Panc1 (cell line): ENCODE results near the gene CYLC2. TPM values are rescaled to one million over a fixed set of nuclear protein-coding genes. Genes with fewer than 3 reads are reported as not detected.

ENCODE experiments used
- ATAC-seq: fragments of 200-7000 bp; cut with Tn5 transposase; 2 replicates; pipeline ENCODE4 v1.9.1; 2020; ENCODE audit warnings: mild to moderate bottlenecking, moderate library complexity
- BruUV-seq: library from RNA; stranded (reverse); fragments of 400-500 nt; replicated peaks from 2 replicates; lab custom pipeline; 2021; lab: Mats Ljungman, UMichigan
- CTCF ChIA-PET: fragments of 300-600 bp; sonication (Branson Sonifier 250); formaldehyde crosslinking; loops from one replicate; lab custom pipeline; 2022; ENCODE audit warnings: antibody characterized with exemption; lab: Charles Lee
- POLR2A ChIA-PET: fragments of 300-600 bp; sonication (Branson Sonifier 250); formaldehyde crosslinking; loops from one replicate; lab custom pipeline; 2022; ENCODE audit warnings: antibody characterized with exemption; lab: Charles Lee
- DNase-seq: peaks from one replicate; pipeline ENCODE4 v3.0.0-alpha.2; 2010; ENCODE audit warnings: low read depth, low spot score
- H3K27ac ChIP-seq: 2 replicates; pipeline ENCODE4 v1.5.1; 2011; ENCODE audit warnings: mild to moderate bottlenecking, low read length, inconsistent platforms
- H3K27me3 ChIP-seq: fragments of 200-500 bp; sonication (Bioruptor generic); 2 replicates; pipeline ENCODE4 v1.6.0; 2014; ENCODE audit warnings: low read length, inconsistent platforms; ENCODE audit not compliant: control insufficient read depth, insufficient read depth
- H3K36me3 ChIP-seq: fragments of 200-500 bp; sonication (Bioruptor generic); 2 replicates; pipeline ENCODE4 v1.5.1; 2014; ENCODE audit warnings: inconsistent platforms, mild to moderate bottlenecking, low read length, moderate library complexity; ENCODE audit not compliant: control insufficient read depth, insufficient read depth
- H3K4me1 ChIP-seq: 2 replicates; pipeline ENCODE4 v1.5.1; 2011; ENCODE audit warnings: inconsistent platforms, mild to moderate bottlenecking, low read length, moderate library complexity; ENCODE audit not compliant: control insufficient read depth, insufficient read depth
- H3K4me3 ChIP-seq, 2 experiments: 2 replicates each; pipeline ENCODE4 v1.5.1; 2011 to 2012; ENCODE audit warnings: low read depth in 2 of 2, low read length in 2 of 2, mild to moderate bottlenecking in 2 of 2, inconsistent platforms in 1 of 2, moderate library complexity in 1 of 2
- H3K9me3 ChIP-seq: fragments of 200-500 bp; sonication (Bioruptor generic); 2 replicates; pipeline ENCODE4 v1.5.1; 2014; ENCODE audit warnings: low read depth, mild to moderate bottlenecking, inconsistent platforms, low read length, moderate library complexity; ENCODE audit not compliant: control insufficient read depth, insufficient read depth
- CTCF ChIP-seq: fragments of 450-650 bp; IDR thresholded peaks from 2 replicates; pipeline ENCODE4 v1.5.1; 2017; ENCODE audit warnings: mild to moderate bottlenecking
- POLR2AphosphoS5 ChIP-seq: IDR thresholded peaks from 2 replicates; pipeline ENCODE4 v1.6.1; 2012; ENCODE audit warnings: mild to moderate bottlenecking, low read depth, low read length, moderate library complexity
- REST ChIP-seq, 2 experiments: IDR thresholded peaks; 2 replicates each; pipeline ENCODE4 v1.6.1; 2011 to 2012; ENCODE audit warnings: low read depth in 2 of 2, control low read depth in 1 of 2, low read length in 1 of 2, mild to moderate bottlenecking in 1 of 2, moderate library complexity in 1 of 2; ENCODE audit not compliant: insufficient read depth in 1 of 2
- SIN3A ChIP-seq: IDR thresholded peaks from 2 replicates; pipeline ENCODE4 v1.6.1; 2012; ENCODE audit warnings: low read depth, mild to moderate bottlenecking, low read length, moderate library complexity, borderline replicate concordance; ENCODE audit not compliant: insufficient read depth
- TCF7L2 ChIP-seq: IDR thresholded peaks from 2 replicates; pipeline ENCODE4 v1.6.1; 2011; ENCODE audit warnings: mild to moderate bottlenecking, low read depth, low read length, inconsistent platforms
- in situ Hi-C: cut with HindIII; loops from 2 replicates; pipeline ENCODE4 v1.10.0; 2016; ENCODE audit warnings: low sequenced_read_pairs, low pct_unique_long_range_greater_than_20kb
- intact Hi-C: fragments of 100-400 bp; cut with micrococcal nuclease; formaldehyde crosslinking; loops from one replicate; pipeline ENCODE4 v1.10.0; 2022; ENCODE audit not compliant: unreplicated experiment
- total RNA-seq: library from RNA; stranded (reverse); gene quantifications from one replicate; pipeline ENCODE4 v1.2.1, GENCODE V29; 2021; ENCODE audit not compliant: unreplicated experiment

The CYLC2 gene
- total RNA-seq, 1 experiment from 2014 or later = not detected

GRCh38 chr9:102975251-102975650, 19.9 kb upstream of the CYLC2 start:
- TF ChIP-seq CTCF (no peak), REST (IDR thresholded peaks at IDR 0.05; ENCODE audit: insufficient read depth in 1 of 2, low read depth in 2 of 2, low read length in 1 of 2) (no peak), SIN3A (no peak), TCF7L2 (no peak), POLR2AphosphoS5 (no peak)
- no peaks in the 10 kb centered on the region for H3K36me3 ChIP-seq
- ATAC-seq (no peak), DNase-seq (no peak)
- H3K4me1 ChIP-seq = no peaks in the 10 kb centered on the region
- H3K27ac ChIP-seq = no peak overlapping the region
- CTCF ChIA-PET = no interaction called here
- intact Hi-C loops = no loop called here
- H3K4me3 ChIP-seq = no peak overlapping the region
- H3K9me3 ChIP-seq = no peaks in the 10 kb centered on the region
- in situ Hi-C loops = no loop called here
- POLR2A ChIA-PET = no interaction called here
- no peaks in the 10 kb centered on the region for H3K27me3 ChIP-seq
- no TSS peak for BruUV-seq

GRCh38 chr9:102985162-102985895, 9.8 kb upstream of the CYLC2 start:
- ChIA-PET CTCF (no interaction called here), POLR2A (no interaction called here)
- TF ChIP-seq REST (IDR thresholded peaks at IDR 0.05; ENCODE audit: insufficient read depth in 1 of 2, low read depth in 2 of 2, low read length in 1 of 2) (no peak), TCF7L2 (no peak), POLR2AphosphoS5 (no peak), SIN3A (no peak), CTCF (no peak)
- Histone ChIP-seq H3K9me3 (no peaks in the 10 kb centered on the region), H3K27ac (no peak overlapping the region), H3K27me3 (no peaks in the 10 kb centered on the region), H3K4me3 (no peak overlapping the region), H3K36me3 (no peaks in the 10 kb centered on the region), H3K4me1 (no peaks in the 10 kb centered on the region)
- no TSS peak for BruUV-seq
- in situ Hi-C loops (no loop called here), intact Hi-C loops (no loop called here)
- no peak for ATAC-seq
- DNase-seq = no peak
